Fibroblast of skin of back (primary cell): ENCODE results near the gene HNF1B.
"Not testable (repeated sequence)": the region's sequence is repeated elsewhere in the genome, so short reads cannot be mapped to it uniquely, and the experiment has no call there.

ENCODE experiments used
- DNase-seq: peaks from one replicate; pipeline ENCODE4 v3.0.0-alpha.2; 2013

HNF1B gene

DNA sequence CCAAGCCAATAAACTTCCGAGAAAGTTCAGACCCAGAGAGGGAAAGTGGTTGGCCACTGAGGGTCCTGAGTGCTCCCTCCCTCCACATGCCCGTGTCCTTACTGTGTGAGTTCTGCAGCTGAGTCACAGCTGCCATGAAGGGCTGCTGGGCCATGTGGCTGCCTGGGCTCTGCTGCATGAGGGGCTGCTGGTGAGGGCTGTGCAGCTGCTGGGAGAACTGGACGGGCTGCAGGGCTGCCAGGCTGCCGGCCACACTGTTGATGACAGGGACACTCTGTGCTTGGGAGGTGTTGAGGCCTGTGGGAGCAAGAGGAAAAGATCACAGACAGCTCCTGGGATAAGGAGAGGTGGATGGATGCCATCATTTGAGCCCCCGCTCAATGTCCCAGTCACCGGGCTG lies 44.0 kb downstream of the HNF1B start:
- DNase-seq = peak; percentile 41

DNA sequence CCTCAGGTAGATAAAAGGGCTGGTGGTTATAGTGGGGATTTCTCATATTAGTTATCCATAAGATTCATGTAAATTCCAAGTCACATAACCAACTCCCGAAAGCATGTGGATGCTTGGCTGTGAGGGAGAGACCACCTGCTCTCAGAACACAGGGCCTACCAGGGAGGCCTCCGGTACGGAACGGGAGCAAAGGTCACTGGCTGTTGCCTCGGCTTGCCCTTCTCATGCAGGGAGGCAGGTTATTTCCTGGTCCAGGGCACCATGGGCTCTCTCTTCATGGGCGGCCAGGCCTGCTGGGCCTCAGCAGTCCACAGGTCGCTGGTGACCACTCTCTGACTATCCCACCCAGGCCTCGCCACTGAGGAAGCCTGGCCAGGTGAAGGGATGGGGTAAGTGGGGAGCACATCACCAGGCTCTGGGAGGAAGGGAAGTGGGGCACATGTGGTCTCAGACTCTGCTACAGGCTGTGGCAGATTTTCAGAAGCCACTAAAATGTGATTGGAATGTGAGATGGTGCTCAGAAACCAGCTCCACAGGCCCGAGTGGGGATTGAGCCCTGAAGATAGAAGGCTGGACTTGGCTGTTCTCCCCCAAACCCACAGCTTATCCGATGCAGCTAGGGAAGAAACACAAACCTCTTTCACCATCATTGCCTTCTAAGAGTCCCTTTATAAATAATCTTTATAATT lies 45.4 kb downstream of the HNF1B start:
- DNase-seq = no peak

DNA sequence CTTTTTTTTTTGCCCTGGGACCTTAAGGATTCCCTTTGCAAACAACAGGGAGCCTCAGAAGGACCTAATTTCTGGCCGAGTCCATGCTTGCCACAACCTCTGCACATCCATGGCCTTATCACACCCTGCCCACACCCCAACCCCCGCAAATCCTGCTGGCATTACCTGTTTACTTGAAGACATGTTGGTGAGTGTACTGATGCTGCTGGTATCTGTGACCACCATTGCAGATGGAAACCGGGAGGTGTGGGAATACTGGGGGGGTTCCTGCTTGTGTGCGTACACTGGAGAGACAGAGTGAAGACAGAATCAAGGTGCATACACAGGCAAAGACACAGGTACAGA lies 46.0 kb downstream of the HNF1B start:
- DNase-seq = no peak

DNA sequence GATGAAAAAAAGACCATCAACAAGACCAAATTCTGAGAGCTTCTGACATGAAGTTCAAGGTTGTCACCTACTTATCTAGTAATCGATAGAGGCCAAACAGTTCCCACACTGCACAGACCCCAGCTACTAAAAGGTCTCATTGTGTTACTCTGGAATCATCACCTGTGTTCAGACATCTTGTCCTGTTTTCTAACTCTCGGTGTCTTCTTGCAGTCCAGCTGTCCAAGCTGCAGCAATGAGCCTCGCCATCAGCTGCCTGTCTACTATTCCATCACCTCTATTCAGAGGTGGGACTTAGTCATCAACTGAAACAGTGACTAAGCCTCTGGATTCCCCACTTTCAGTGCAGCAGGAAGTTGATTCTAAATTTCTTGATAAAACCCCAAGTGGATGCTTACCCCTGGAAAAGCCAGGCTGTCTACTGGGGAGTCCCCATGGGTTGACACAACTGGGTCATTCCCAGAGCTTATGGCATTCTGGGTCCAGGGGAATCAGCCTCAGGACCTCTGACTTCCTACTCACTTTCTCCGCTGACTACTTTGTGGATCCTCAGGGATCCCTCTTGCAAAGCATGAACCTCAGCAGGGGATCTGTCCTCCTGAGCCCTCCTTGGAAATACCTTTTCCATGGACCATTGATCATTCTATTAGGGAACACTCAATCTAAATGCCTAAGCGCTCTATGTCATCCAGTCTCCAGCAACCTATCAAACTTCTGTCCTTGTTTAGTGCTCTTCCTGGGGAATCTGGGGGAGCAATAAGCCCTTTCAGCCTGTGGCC lies 46.5 kb downstream of the HNF1B start:
- DNase-seq = peak; percentile 46

DNA sequence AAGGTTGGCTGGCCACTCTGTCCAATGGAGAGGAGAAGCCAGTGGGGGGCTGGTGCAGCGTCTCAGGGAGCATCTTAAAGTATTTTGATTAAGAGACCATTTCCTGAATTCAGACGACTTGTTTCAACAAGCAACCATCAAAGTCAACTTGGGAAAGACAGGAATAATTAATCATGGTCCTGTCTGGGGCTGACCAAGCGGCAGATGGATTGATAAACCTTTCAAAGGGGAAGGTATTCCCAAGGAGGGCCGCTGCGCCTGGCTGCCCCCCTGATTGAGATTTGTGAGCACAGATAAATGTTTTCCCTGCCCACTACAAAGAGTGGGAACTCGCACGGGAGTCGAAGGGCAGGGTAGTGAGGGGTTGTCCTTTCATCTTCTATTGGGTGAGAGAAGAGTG lies 47.5 kb downstream of the HNF1B start:
- DNase-seq = no peak

DNA sequence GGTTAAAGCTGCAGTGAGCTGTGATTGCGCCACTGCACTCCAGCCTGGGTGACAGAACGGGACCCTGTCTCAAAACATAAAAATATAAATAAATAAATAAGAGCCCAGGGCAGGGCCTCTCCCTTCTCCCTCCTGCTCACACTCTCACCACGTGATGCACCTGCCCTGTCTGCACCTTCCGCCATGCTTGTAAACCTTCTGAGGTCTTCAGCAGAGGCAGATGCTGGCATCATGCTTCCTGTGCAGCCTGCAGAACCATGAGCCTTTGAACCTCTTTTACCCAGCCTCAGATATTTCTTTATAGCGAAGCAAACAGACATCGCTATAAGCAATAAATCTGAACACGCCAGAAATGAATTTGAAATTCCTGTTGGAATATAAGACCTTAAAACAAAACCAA lies 48.5 kb downstream of the HNF1B start:
- no peak for DNase-seq

DNA sequence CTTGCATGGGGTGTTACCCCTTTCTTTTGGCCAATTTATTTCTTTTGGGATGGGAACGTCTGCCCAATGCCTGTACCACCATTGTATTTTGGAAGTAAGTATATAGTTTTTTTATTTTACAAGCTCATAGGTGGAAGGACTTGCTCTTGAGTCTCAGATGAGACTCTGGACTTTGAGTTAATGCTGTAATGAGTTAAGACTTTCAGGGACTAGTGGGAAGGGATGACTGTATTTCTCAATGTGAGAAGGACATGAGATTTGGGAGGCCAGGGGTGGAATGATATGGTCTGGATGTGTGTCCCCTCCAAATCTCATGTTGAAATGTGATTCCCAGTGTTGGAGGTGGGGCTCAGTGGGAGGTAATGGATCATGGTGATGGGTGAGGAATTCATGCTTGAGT lies 49.1 kb downstream of the HNF1B start:
- DNase-seq = no peak

DNA sequence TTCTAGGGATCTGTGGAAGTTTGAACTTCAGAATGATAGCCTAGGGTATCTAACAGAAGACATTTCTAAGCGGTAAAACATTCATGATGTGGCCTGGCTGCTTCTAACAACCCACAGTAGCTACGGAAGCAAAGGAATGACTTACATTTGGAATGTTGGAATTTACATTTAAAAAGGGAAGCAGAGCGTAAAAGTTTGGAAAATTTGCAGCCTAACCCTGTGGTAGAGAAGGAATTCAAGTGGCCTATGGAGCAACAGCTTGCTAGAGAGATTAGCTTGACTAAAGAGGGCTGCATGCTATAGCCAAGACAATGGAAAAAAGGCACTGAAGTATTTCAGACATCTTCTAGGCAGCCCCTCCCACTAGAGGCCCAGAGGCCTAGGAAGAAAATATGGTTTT lies 50.1 kb downstream of the HNF1B start:
- DNase-seq = no peak

DNA sequence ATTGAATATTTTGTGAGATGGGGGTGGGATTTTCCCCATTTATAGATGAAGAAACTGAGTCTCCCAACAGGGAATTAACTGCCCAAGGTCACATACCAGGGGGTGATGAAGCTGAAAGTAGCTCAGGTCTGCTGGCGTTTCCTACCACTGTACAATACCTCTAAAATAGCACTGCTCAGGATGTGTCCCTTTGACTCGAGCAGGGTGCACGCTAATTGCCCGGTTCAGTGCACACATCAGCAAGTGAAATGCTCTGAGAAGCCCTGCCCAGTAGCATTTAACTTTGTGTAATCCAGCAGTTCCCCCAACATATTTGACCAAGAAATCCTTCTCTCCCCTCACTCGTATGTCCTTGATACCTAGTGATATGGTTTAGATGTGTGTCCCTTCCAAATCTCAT lies 51.5 kb downstream of the HNF1B start:
- no peak for DNase-seq

DNA sequence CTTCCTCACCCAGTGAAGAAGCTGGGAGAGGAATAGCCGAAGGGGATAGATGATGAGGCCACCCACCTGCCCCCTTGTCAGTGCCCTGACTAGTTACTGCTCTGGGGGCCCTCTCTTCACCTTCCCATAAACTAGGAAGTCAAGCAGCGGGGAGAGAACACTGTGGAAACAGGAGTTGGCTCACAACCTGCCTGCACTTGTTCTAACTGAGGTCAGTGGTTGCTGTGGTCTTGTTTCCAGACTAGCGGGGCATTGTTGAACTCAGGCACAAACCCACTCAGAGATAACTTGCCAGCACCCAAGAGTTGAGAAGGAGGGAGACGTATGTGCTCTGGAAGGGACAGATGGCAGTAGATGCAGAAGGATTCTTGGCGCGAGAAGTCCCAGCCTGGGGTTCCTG lies 53.1 kb downstream of the HNF1B start:
- DNase-seq = no peak

DNA sequence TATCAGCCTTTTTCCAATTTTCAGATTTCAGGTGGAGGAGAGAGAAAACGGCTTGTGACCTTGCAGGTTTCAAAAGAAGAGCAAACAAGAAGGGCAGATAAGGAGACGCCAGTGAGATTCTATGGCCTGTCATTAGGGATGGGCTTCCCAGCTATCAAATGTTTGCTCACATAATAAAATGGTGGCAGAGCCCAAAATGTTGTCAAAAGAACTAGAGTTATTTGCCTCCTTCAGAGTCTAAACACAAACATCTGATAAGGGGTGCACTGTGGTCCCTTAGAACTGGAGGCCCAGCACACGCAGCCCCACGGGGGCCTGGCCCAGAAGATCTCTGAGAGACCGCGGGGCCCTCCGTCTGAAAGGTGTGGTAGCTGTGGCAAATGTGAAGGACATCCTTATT lies 55.5 kb downstream of the HNF1B start:
- no peak for DNase-seq

DNA sequence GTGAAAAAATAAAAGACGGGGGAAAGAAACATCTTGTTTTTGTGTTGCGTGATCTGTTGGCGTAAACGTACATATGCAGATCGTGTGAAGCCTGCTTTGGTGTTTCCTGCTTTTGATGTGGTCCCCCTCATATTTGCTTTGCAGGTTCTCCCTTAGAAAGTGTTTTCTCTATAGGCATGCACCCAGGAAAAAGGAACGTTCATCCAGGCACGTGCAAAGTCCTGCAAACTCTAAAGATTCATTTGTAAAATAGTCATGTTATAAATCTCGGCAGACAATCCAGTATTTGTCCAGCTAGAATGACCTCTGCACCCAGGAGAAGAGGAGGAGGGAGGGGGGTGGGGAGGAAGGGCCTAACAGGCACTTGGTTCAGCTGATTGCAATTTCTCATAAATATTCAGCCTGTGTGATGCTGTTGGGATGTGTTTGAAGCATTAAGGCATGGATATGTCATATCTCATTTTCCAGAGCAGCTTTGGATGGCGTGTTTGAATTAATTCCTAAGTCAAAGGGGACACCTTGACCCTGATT lies 61.3 kb downstream of the HNF1B start:
- no peak for DNase-seq

DNA sequence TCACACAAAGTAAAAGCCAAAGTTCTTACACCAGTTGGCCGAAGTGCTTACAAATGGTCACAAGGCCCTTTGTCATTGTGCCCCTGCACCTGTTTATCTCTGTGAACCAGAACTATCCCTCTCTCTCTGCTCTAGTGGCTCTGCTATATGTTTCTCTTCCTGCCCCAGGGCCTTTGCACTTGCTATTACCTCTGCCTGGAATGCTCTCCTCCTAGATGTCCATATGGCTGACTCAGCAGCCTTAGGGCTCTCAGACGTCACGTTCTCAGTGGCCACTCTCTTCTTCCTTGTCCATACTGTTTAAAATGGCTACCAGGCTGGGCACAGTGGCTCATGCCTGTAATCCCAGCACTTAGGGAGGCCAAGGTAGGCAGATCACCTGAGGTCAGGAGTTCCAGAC lies 62.9 kb downstream of the HNF1B start:
- DNase-seq = no peak

DNA sequence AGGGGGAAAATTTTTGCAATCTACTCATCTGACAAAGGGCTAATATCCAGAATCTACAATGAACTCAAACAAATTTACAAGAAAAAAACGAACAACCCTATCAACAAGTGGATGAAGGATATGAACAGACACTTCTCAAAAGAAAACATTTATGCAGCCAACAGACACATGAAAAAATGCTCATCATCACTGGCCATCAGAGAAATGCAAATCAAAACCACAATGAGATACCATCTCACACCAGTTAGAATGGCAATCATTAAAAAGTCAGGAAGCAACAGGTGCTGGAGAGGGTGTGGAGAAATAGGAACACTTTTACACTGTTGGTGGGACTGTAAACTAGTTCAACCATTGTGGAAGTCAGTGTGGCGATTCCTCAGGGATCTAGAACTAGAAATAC lies 64.9 kb downstream of the HNF1B start:
- DNase-seq = not testable (repeated sequence)

DNA sequence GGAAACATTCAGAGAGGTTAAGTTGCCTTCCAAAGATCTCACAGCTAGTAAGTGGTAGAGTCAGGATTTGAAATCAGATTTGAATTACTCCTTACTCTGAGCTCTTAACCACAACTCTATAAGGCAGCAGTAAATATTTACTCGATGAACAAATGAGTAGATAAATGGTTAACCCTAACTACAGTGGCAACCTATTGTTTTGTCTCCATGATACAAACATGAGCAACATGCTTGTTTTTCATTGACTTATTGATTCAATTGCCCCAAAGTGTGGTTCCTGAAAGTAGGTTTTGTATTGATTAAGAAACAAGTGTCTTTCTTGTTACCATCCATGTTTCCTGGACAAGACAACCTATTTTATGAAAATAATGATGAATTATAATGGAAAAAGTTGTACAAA lies 66.8 kb downstream of the HNF1B start:
- DNase-seq = no peak

DNA sequence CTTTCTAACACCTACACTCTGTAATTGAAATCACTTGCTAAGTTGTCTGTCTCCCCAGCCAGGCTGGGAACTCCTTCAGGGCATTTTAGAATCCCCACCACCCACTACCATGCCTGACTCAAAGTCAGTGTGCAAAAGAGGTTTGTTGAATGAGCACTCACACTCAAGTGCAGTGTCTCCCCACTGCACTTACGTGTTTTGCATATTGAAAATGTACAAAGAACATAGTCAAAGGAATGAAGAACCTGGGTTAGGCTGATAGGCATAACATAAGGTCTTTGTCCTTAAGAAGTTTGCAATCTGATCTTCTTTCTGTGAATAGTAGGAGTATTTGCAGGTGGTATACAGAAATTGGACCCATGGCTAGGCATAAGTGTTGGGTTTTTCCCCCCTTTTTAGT lies 67.8 kb downstream of the HNF1B start:
- no peak for DNase-seq

DNA sequence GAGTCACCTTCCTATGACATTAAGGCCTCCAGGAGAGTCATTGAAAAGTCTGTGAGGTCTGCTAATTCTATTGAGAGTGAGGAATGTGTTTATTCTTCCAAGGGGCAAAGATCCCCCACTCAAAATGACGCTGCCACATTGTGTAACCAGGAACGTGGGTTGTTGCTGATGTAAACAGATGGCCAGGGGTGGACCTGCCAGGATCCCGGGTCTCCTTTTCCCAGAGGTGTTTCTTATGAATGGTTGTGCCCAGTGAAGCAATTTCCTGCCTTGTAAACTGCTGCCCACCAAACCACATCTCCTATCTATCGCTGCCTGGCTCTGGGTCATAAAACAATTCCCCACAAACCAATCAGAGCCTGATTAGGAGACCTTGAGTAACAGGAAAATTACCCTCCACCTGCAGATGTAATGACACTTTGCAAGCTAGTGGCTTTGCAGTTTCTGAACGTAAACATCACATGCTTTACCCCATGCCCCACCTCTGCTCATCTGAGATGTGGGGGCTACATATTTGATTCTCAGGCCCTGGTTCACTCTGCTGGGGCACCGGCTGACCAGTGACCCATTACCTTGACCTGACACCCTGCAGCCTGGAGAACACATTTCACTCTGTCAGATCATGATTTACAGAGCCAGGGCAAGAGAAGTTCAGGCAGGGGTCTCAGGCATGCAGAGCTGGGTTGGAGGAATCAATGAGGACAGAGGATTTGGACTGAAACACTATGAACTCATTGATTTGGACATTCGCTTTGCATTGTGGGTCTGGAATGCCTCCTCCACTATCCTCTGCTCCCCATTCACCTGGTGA lies 68.5 kb downstream of the HNF1B start:
- DNase-seq = no peak

DNA sequence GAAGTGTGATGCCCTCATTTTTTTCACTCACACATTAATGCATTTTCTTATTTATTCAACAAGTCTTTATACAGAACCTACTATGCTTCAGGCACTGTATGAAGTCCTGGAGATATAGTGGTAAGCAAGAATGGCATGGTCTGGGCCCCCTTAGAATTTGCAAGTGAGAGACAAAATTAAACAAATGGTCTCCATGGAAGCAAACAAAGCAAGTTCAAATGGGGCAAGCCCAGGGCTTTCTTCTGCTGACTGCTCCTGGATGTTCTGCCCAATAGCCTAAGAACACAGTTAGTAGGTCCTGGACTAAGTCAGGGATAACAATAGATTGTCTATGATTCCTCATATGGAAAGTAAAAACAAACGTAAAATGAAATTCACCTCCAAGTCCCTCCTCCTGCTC lies 70.3 kb downstream of the HNF1B start:
- no peak for DNase-seq

DNA sequence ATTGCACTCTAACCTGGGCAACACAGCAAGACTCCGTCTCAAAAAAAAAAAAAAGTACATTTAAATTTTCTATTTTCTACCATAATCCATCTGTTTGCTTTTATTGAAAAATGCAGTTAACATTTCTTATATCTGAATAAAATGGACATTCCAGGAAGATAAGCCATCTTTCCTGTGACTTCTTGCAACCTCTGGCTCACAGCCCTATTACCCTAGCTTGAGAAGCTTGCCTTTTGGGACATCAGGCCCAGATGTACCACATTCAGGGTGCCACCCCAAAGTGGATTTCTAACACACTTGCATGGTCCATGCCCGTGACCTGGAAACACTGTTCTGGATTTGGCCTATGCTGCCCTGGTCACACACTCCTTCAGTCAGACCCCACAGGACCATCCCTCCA lies 71.5 kb downstream of the HNF1B start:
- peak; percentile 29 for DNase-seq

DNA sequence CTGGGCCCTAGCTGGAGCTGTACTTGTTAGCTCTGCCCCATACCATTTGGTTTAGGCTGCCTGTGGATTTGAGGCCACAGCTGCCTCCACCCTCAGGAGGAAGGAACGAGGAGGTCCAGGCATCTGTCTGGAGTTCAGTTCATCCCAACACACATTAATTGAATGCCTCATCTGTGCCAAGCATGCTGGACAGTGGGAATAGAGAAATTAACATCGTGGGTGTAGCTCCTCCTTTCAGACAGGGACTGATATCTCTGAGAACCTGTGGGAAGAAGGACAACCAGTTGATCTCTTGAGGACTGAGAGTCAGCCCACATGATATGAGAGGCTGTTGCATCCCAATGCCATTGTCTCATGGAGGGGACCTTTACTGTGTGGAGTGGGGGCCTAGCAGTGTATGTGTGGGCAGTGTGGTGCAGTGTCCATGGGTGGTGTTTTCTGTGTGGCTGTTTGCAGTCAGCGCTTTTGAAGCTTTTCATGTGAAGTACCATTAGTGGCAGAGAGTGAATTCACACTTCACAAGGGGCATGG lies 72.2 kb downstream of the HNF1B start:
- DNase-seq = peak; percentile 55

DNA sequence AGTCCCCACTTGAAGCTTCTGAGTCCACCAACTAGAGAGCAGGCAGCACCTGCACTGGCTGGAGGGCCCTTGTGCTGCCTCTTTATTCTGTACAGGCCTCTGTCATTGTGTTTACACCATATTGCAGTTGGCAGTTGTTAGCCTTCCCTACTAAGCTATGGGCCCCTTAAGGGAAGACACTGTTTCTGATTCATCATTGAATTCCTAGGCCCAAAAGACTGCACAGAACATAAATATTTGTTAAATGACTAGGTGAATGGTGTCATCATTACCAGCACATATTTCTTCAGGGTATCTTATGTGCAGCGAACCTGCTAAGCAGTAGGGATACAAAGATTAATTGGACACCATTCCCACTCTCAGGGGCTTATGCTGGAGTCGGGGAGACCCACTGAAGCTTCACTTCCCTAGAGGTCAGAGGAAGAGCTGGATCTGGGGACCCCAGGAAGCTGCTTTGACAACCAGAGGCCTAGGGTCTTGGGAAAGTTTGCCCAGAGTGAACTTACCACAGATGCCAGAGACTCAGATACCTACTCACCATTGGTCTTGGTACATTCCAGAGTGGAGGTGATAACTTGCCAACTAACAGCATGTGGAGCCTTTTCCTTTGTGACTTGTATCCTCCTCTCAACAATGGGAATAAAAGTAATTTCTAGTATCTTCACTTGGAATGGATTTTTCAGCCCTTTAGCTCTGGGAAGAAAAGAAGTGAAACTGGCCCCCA lies 72.9 kb downstream of the HNF1B start:
- DNase-seq = peak; percentile 97

DNA sequence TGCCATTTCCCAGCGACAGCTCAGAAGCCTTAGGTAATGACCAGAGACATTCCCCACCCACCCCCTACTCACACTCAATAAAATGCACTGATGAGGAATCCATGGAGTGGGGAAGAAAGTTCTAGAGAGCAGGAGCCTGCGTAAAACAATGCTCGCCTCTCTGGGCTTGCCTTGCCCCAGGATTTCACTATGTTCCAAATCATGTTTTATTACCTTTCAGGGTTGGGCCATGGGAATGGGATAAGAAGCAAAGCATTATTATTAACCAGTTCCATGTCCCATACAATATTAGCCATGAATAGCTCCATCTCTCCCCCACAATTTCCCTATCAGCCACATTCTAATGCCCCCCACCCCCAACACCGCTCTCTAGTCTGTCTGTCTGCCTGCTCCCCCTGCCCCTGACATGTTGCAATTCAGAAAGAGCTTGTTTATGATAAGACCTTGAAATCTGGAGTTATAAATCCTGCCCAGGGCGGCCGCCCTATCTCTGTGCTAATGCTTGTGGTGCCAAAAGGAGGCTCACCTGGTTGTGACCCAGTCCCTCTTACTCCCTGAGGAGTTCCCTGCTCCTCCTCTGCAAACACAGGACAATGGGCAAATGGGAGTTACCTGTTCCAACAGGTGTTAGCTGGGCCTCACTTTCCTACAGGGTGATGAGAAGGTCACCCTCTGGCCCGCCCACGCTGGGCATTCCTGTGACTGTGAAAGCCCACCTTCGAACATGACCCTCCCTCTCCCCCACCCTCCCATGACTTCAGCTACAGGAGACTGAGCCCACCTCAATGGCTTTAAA lies 73.6 kb downstream of the HNF1B start:
- DNase-seq = peak; percentile 6
